Heart right ventricle (tissue), 16 donors: Measurements from ENCODE around the gene EML1. TPM values are rescaled to one million over a fixed set of nuclear protein-coding genes. Genes with fewer than 3 reads are reported as not detected.
A peak's percentile ranks its signal among the peaks of the same experiment; 100 is the strongest.

Source experiments
- ATAC-seq, 8 donors: fragments of 200-7000 bp; cut with Tn5 transposase; one replicate each; pipeline ENCODE4 v1.9.1; 2020; ENCODE audit warnings: mild to moderate bottlenecking in 8 of 8, moderate library complexity in 8 of 8, moderate number of reproducible peaks in 1 of 8
- DNase-seq, 2 donors: peaks; one replicate each; pipeline ENCODE4 v3.0.0-alpha.2; 2020
- H3K27ac ChIP-seq, 10 donors: fragments of 200-600 bp; sonication (generic) in 2 of 10; one replicate each; pipeline versions ENCODE4 v1.5.0 to v1.8.0; 2020 to 2022; ENCODE audit warnings: mild to moderate bottlenecking in 3 of 10
- H3K27me3 ChIP-seq, 7 donors: fragments of 200-600 bp; one replicate each; pipeline ENCODE4 v1.8.0; 2021 to 2022; ENCODE audit warnings: mild to moderate bottlenecking in 2 of 7
- H3K36me3 ChIP-seq, 9 donors: fragments of 200-600 bp; sonication (generic) in 1 of 9; one replicate each; pipeline versions ENCODE4 v1.5.0 to v1.8.0; 2020 to 2022; ENCODE audit warnings: mild to moderate bottlenecking in 2 of 9
- H3K4me1 ChIP-seq, 9 donors: fragments of 200-600 bp; sonication (generic) in 1 of 9; one replicate each; pipeline versions ENCODE4 v1.5.0 to v1.8.0; 2020 to 2022; ENCODE audit warnings: mild to moderate bottlenecking in 4 of 9
- H3K4me3 ChIP-seq, 10 donors: fragments of 200-600 bp; sonication (generic) in 2 of 10; one replicate each; pipeline versions ENCODE4 v1.5.0 to v1.8.0; 2020 to 2022; ENCODE audit warnings: mild to moderate bottlenecking in 7 of 10, moderate library complexity in 2 of 10
- H3K9me3 ChIP-seq, 11 donors: fragments of 200-600 bp in 10 of 11; sonication (generic) in 2 of 11; one replicate each; pipeline versions ENCODE4 v1.5.0 to v1.8.0; 2013 to 2022; ENCODE audit warnings: mild to moderate bottlenecking in 2 of 11, control low read depth in 1 of 11, moderate library complexity in 1 of 11
- WGBS, 2 donors: extraction: QIAGEN DNeasy Blood & Tissue Kit; methylation state at CpG; one replicate each; pipeline ENCODE4 v1.1.7; 2013; ENCODE audit warnings: inconsistent platforms in 1 of 2; 5-methylcytosine and 5-hydroxymethylcytosine counted together
- intact Hi-C, 10 donors: fragments of 100-400 bp; cut with DNase I; formaldehyde crosslinking; loops; one replicate each; pipeline versions ENCODE4 v1.11.1 to v1.14.2; 2022
- polyA plus RNA-seq, 2 donors: library from polyadenylated mRNA; stranded (reverse); fragments of 200-250 nt; gene quantifications; one replicate each; pipeline ENCODE4 v1.2.3, GENCODE V29; 2013
- total RNA-seq, 10 donors: library from RNA; stranded (reverse); fragmentation: NEBNext Ultra II Directional in 3 of 10; extraction: Animal tissue kit (Norgen Biotek cat#: 25700) in 3 of 10; gene quantifications; one replicate each; pipeline versions ENCODE4 v1.2.1 to v1.2.4, GENCODE V29; 2021 to 2023
- TF ChIP-seq, protein P1 (sequence below), 9 donors: fragments of 200-600 bp; sonication (generic) in 2 of 9; IDR thresholded peaks; one replicate each; pipeline versions ENCODE4 v1.5.0 to v1.8.0; 2021 to 2022; ENCODE audit warnings: antibody characterized with exemption in 9 of 9, mild to moderate bottlenecking in 5 of 9, moderate library complexity in 1 of 9
- donor health status: Arrhythmogenic right ventricular cardiomyopathy.
- donor health status: ischemic (EF 13 %, LVEDD 7.1; RV severe dilation, severe dysfunction).
- donor health status: healthy with polysubstance abuse.
- donor health status: DM: no; HTN: yes; CAD: no.
- donor health status: DM: no; HTN: no; CAD: no.
- donor health status: ischemic (EF 25% LVEDD 6.9; RV normal size, moderate dysfunction).
- donor health status: ischemic (EF 25% LVEDD 5.7; RV mildly dilated, moderate dysfunction).
- donor health status: healthy.
- donor health status: DM: yes; HTN: yes; CAD: no.
- donor health status: Ischemic cardiomyopathy.
- donor health status: ischemic (EF 35%, LVEDD 5.7; RV mildly dilated, moderate dysfunction).
- donor health status: nonischemic (EF 11% LVEDD 7.7; RV severe dilation, severe dysfunction).
- donor health status: DM: yes; HTN: yes; CAD: no.
- donor health status: PGD.
- donor health status: ischemic (EF 29% LVEDD 5.4; RV normal size, mild dysfunction).
- donor health status: nonischemic (EF 23%, LVEDD 6.1; RV moderate dilation, normal function).

The EML1 gene
- total and polyA plus RNA-seq, 12 donors, result 9.1 to 49.2 (median 33.8) TPM

DNA sequence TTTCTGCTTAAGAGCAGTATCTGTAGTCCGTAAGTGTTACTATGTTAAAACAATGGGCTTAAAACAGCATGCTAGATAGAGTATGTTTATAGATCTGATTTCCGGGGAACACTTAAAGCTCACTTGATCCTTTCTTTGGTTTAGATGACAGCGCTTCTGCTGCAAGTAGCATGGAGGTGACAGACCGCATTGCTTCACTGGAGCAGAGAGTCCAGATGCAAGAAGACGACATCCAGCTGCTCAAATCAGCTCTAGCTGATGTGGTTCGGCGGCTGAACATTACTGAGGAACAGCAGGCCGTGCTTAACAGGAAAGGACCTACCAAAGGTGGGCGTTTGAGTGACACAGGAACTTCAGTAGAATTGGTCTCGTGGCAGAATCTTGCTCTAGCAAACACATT is 57.5 kb downstream of the EML1 start:
- WGBS, 2 donors, result 73 to 81% methylated on average over 10 of the region's 10 CpGs
- Histone ChIP-seq H3K36me3 (peaks cover 0 to 36% (median 0%) of the 10 kb centered on the region in 9 donors), H3K27me3 (no peaks in the 10 kb centered on the region), H3K4me3 (no peak overlapping the region), H3K9me3 (peaks cover 0 to 22% (median 4%) of the 10 kb centered on the region in 11 donors), H3K4me1 (peaks cover 0 to 15% (median 10%) of the 10 kb centered on the region in 9 donors), H3K27ac (no peak overlapping the region)
- TF ChIP-seq, protein P1, sequence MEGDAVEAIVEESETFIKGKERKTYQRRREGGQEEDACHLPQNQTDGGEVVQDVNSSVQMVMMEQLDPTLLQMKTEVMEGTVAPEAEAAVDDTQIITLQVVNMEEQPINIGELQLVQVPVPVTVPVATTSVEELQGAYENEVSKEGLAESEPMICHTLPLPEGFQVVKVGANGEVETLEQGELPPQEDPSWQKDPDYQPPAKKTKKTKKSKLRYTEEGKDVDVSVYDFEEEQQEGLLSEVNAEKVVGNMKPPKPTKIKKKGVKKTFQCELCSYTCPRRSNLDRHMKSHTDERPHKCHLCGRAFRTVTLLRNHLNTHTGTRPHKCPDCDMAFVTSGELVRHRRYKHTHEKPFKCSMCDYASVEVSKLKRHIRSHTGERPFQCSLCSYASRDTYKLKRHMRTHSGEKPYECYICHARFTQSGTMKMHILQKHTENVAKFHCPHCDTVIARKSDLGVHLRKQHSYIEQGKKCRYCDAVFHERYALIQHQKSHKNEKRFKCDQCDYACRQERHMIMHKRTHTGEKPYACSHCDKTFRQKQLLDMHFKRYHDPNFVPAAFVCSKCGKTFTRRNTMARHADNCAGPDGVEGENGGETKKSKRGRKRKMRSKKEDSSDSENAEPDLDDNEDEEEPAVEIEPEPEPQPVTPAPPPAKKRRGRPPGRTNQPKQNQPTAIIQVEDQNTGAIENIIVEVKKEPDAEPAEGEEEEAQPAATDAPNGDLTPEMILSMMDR (IDR thresholded peaks at IDR 0.05), result no peak
- intact Hi-C loops, result no loop called here
- no peak for DNase-seq
- ATAC-seq, result no peak

DNA sequence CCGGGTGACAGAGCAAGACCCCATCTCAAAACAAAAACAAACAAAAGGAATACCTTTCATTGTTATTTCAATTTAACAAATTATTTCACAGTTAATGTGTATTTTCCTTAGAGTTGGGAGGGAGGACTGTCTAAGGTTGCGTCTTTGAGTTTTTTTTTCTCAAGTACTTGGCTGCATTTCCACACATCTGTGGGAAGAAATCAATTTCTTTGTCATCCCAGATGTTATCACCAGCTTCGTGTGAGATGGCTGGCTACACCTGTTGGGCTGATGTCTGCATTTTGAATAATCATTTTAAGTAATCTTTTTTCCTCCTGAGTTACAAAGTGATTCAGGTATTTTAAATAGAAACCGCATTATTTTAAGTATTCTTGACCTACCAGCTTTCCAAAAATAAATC is 59.4 kb downstream of the EML1 start:
- WGBS, 2 donors, result 60 to 69% methylated on average over 4 of the region's 4 CpGs
- intact Hi-C loops, result no loop called here
- H3K27ac ChIP-seq, result no peak overlapping the region

DNA sequence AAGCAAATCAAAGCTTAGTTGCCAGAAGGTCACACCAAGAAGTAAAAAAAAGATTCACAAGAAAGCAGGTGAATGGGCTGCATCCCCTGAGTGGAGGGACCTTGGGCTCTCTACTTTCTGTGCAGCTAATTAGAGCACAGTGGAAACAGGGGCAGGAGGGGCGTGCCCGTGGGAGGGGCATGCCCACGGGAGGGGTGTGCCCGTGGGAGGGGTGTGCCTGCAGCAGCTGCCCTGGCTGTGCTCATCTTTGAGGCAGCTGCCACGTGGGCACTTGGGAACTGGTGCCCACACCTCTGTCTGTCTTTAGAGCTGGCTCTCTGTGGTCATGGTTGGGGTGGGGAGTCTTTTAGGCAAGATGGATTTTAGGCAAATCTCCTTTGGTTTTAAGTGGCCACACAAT is 60.0 kb downstream of the EML1 start:
- TF ChIP-seq, protein P1 (IDR thresholded peaks at IDR 0.05), result no peak
- no peaks in the 10 kb centered on the region for H3K9me3 ChIP-seq
- DNase-seq (peak in 1 of 2 donors; percentile 31), ATAC-seq (peak; percentile 30 to 91 (median 76))
- peaks cover 0 to 15% (median 10%) of the 10 kb centered on the region in 9 donors for H3K4me1 ChIP-seq
- peaks cover 0 to 40% (median 0%) of the 10 kb centered on the region in 9 donors for H3K36me3 ChIP-seq
- intact Hi-C loops, result no loop called here
- no peak overlapping the region for H3K27ac ChIP-seq
- H3K4me3 ChIP-seq, result no peak overlapping the region
- 38 to 41% methylated on average over 5 of the region's 5 CpGs for WGBS, 2 donors
- no peaks in the 10 kb centered on the region for H3K27me3 ChIP-seq

More for the DNA sequence above, 59.4 kb downstream of the EML1 start:
- Histone ChIP-seq H3K36me3 (peaks cover 0 to 39% (median 0%) of the 10 kb centered on the region in 9 donors), H3K4me3 (no peak overlapping the region), H3K9me3 (peaks cover 0 to 6% (median 0%) of the 10 kb centered on the region in 11 donors), H3K4me1 (peaks cover 0 to 15% (median 10%) of the 10 kb centered on the region in 9 donors), H3K27me3 (no peaks in the 10 kb centered on the region)
- ATAC-seq, result no peak
- TF ChIP-seq, protein P1 (IDR thresholded peaks at IDR 0.05), result no peak
- DNase-seq, result no peak

DNA sequence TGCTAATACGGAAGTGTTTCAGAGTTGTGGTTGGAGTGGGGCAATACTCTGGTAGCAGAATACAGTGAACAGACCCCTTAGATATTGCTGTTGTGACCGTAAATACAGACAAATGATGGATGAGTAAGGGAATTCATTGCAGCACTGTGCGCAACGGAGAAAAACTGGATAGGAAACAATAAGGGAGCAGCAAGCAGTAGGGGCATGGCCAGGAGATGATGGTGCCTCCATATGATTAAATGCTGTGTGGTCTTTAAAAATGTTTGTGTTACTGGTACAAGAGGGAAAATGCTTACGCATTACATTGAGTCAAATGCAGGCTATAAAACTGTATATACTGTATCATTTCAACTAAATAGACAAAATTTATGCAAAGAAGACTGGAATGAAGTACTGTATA is 61.6 kb downstream of the EML1 start:
- Histone ChIP-seq H3K4me1 (peaks cover 0 to 15% (median 10%) of the 10 kb centered on the region in 9 donors), H3K27me3 (no peaks in the 10 kb centered on the region), H3K27ac (no peak overlapping the region), H3K4me3 (no peak overlapping the region), H3K36me3 (peaks cover 0 to 52% (median 0%) of the 10 kb centered on the region in 9 donors), H3K9me3 (no peaks in the 10 kb centered on the region)
- intact Hi-C loops, result no loop called here
- DNase-seq, result no peak
- WGBS, 2 donors, result 94% methylated on average over 5 of the region's 5 CpGs
- TF ChIP-seq, protein P1 (IDR thresholded peaks at IDR 0.05), result no peak
- no peak for ATAC-seq
